Endothelial cell (in vitro differentiated cells): ENCODE measurements around the gene NEB. TPM values are rescaled to one million over a fixed set of nuclear protein-coding genes. Genes with fewer than 3 reads are reported as not detected.
"Not testable (repeated sequence)": the region's sequence is repeated elsewhere in the genome, so short reads cannot be mapped to it uniquely, and the experiment has no call there.

Source experiments
- DNase-seq: peaks from one replicate; pipeline ENCODE4 v3.0.0; 2021; ENCODE audit warnings: low spot score
- H3K27ac Mint-ChIP-seq: one replicate; pipeline ENCODE4 v1.8.0; 2021; ENCODE audit warnings: mixed read lengths, inconsistent platforms; ENCODE audit not compliant: unreplicated experiment
- H3K27me3 Mint-ChIP-seq: one replicate; pipeline ENCODE4 v1.8.0; 2021; ENCODE audit warnings: mild to moderate bottlenecking, moderate library complexity, mixed read lengths, inconsistent platforms; ENCODE audit not compliant: unreplicated experiment
- H3K36me3 Mint-ChIP-seq: one replicate; pipeline ENCODE4 v1.8.0; 2021; ENCODE audit warnings: mild to moderate bottlenecking, low read depth, mixed read lengths, inconsistent platforms; ENCODE audit not compliant: unreplicated experiment
- H3K4me1 Mint-ChIP-seq: one replicate; pipeline ENCODE4 v1.8.0; 2021; ENCODE audit warnings: mild to moderate bottlenecking, mixed read lengths, inconsistent platforms; ENCODE audit not compliant: unreplicated experiment
- H3K4me3 Mint-ChIP-seq: one replicate; pipeline ENCODE4 v1.8.0; 2021; ENCODE audit warnings: mild to moderate bottlenecking, mixed read lengths, inconsistent platforms; ENCODE audit not compliant: unreplicated experiment
- H3K9me3 Mint-ChIP-seq: one replicate; pipeline ENCODE4 v1.8.0; 2021; ENCODE audit warnings: mixed read lengths, inconsistent platforms; ENCODE audit not compliant: unreplicated experiment
- total RNA-seq: library from RNA; stranded (reverse); fragmentation: NEBNext Ultra II Directional; extraction: Animal tissue kit (Norgen Biotek cat#: 25700); gene quantifications from one replicate; pipeline ENCODE4 v1.2.1, GENCODE V29; 2021; ENCODE audit not compliant: unreplicated experiment
- TF ChIP-seq, protein P1 (sequence below): fragments of 200-600 bp; sonication (generic); IDR thresholded peaks from one replicate; pipeline ENCODE4 v1.5.0; 2021; ENCODE audit warnings: antibody characterized with exemption; ENCODE audit not compliant: unreplicated experiment

The NEB gene
- total RNA-seq, 1 donor from 2014 or later: 0.64 TPM

DNA sequence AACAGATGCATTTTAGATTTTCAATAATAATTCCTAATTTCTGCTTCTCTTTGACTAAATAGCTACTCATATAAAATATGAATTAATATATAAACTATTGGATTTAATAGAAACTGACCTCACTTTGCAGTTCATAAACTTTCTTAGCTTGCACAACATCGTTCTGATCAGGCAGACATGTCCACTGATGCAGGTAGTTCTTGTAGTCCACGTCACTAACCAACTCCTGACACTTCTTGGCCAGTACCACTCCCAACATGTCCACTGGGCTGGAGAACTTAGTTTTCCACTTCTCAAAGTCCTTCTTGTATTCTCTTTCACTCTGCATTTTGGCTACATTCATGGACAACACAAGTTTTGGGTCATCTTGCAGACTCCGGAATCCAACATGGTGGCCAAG lies 83.8 kb downstream of the NEB start:
- Mint-ChIP-seq H3K4me1 (no peaks in the 10 kb centered on the region), H3K36me3 (no peaks in the 10 kb centered on the region)

DNA sequence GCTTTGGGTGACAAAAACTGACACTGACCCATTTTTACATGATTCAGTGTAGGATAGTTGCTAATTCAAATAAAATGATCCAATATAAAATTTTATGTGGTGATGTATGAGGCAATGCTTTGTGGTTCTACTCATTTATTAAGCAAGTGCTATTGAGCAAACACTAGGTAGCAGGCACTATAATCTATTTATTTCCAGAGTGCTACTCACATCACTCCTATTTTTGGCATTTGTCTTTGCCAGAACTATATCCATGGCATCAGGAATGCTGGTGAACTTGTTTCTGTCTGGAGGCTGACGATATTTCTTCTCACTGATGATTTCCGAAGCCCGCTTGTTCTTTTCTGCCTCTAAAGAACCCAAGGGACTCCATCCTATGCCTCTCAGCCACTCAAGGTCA lies 84.3 kb downstream of the NEB start:
- DNase-seq: no peak
- no peaks in the 10 kb centered on the region for H3K4me1 Mint-ChIP-seq
- no peaks in the 10 kb centered on the region for H3K36me3 Mint-ChIP-seq
- H3K27ac Mint-ChIP-seq: no peak overlapping the region
- H3K4me3 Mint-ChIP-seq: no peak overlapping the region
- H3K9me3 Mint-ChIP-seq: no peaks in the 10 kb centered on the region
- TF ChIP-seq, protein P1, sequence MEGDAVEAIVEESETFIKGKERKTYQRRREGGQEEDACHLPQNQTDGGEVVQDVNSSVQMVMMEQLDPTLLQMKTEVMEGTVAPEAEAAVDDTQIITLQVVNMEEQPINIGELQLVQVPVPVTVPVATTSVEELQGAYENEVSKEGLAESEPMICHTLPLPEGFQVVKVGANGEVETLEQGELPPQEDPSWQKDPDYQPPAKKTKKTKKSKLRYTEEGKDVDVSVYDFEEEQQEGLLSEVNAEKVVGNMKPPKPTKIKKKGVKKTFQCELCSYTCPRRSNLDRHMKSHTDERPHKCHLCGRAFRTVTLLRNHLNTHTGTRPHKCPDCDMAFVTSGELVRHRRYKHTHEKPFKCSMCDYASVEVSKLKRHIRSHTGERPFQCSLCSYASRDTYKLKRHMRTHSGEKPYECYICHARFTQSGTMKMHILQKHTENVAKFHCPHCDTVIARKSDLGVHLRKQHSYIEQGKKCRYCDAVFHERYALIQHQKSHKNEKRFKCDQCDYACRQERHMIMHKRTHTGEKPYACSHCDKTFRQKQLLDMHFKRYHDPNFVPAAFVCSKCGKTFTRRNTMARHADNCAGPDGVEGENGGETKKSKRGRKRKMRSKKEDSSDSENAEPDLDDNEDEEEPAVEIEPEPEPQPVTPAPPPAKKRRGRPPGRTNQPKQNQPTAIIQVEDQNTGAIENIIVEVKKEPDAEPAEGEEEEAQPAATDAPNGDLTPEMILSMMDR: no peak
- H3K27me3 Mint-ChIP-seq: no peaks in the 10 kb centered on the region

More for the DNA sequence above, 83.8 kb downstream of the NEB start:
- no peak for DNase-seq
- TF ChIP-seq, protein P1: no peak
- no peaks in the 10 kb centered on the region for H3K27me3 Mint-ChIP-seq
- H3K4me3 Mint-ChIP-seq: no peak overlapping the region
- H3K9me3 Mint-ChIP-seq: no peaks in the 10 kb centered on the region
- H3K27ac Mint-ChIP-seq: no peak overlapping the region

DNA sequence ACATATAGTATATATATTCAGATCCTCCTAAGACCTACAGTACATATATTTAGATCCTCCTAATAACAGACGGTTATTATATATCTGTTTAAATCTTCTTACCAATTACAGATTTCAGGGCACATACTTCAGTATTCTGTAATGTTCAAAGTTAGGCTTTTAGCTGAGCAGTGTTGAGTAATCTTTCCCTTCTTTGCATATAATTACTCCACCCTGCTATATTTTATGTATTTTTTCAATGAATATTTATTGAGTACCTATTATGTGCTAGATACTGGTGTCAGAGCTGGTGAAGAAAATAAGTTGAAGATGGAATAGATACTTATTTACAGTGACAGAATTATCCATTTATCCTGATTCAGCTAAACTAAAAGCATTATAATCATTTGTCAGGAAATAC lies 84.9 kb downstream of the NEB start:
- no peaks in the 10 kb centered on the region for H3K36me3 Mint-ChIP-seq

DNA sequence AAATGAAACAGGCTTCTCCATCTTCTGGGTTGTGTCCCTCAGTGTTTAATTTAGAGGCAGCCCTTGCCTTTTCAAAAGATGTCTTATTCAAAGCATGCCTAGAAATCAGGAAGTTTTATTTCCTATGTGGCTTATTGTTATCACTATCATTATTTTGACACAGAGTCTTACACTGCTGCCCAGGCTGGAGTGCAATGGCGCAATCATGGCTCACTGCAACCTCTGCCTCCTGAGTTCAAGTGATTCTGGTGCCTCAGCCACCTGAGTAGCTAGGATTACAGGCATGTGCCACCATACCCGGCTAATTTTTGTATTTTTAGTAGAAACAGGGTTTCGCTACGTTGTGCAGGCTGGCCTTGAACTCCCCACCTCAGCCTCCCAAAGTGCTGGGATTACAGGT lies 87.8 kb downstream of the NEB start:
- not testable (repeated sequence) for H3K27me3 Mint-ChIP-seq, H3K9me3 Mint-ChIP-seq, H3K4me3 Mint-ChIP-seq, DNase-seq, H3K36me3 Mint-ChIP-seq, H3K27ac Mint-ChIP-seq, H3K4me1 Mint-ChIP-seq

More for the DNA sequence above, 84.9 kb downstream of the NEB start:
- no peaks in the 10 kb centered on the region for H3K9me3 Mint-ChIP-seq
- no peaks in the 10 kb centered on the region for H3K27me3 Mint-ChIP-seq
- DNase-seq: no peak
- no peak overlapping the region for H3K27ac Mint-ChIP-seq
- H3K4me1 Mint-ChIP-seq: no peaks in the 10 kb centered on the region
- TF ChIP-seq, protein P1: no peak
- no peak overlapping the region for H3K4me3 Mint-ChIP-seq

DNA sequence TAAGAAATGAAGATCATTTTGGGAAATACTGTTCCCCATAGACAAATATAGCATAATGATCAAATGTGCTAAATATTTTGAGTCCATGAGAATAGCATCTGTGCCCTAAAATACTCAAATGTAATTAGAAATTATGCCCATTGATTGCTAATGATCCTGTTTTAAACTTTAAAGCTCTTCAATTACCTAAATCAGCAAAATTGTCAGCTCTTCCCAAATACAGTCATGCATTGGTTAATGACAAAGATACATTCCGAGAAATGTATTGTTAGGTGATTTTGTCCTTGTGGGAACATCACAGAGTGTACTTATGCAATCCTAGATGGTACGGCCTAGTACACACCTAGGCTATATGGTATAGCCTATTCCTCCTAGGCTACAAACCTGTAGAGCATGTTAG lies 89.7 kb downstream of the NEB start:
- Mint-ChIP-seq H3K4me3 (no peak overlapping the region), H3K9me3 (no peaks in the 10 kb centered on the region), H3K36me3 (no peaks in the 10 kb centered on the region), H3K27me3 (no peaks in the 10 kb centered on the region), H3K27ac (no peak overlapping the region), H3K4me1 (no peaks in the 10 kb centered on the region)
- DNase-seq: no peak
- TF ChIP-seq, protein P1: no peak

DNA sequence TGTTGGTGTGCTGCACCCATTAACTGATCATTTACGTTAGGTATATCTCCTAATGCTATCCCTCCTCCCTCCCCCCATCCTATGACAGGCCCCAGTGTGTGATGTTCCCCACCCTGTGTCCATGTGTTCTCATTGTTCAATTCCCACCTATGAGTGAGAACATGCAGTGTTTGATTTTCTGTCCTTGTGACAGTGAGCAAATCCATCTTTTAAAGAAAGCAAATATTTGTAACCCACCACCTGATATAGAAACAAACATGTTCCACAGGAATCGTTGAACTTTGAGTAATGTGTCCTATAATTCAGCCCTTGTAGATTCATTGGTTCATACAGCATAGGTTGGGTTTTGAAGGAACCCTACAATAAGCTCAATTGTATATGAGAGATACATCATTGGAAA lies 92.4 kb downstream of the NEB start:
- H3K9me3 Mint-ChIP-seq, H3K27ac Mint-ChIP-seq, H3K27me3 Mint-ChIP-seq, H3K36me3 Mint-ChIP-seq, H3K4me3 Mint-ChIP-seq, DNase-seq: not testable (repeated sequence)
- peaks cover 13% of the 10 kb centered on the region for H3K4me1 Mint-ChIP-seq
